ENCODE results near the gene WAPL. TPM values are rescaled to one million over a fixed set of nuclear protein-coding genes. Genes with fewer than 3 reads are reported as not detected.
A peak's percentile ranks its signal among the peaks of the same experiment; 100 is the strongest.

WAPL gene
- total and polyA plus RNA-seq, 2 of the 8 experiments (the other 6 are each of a cell fraction or from before 2014, with no cell fraction given), result 12.8 to 48.1 TPM

GRCh38 chr10:86522510-86522855 is 891 bp upstream of the WAPL start:
- peak overlapping the region in 3 of 4 experiments; percentile 46 to 79 (median 77); a peak in 3 of 7 replicates for H3K9ac ChIP-seq (replicated peaks in 1 of 4; ENCODE audit: extremely low read depth in 1 of 4, low read depth in 3 of 4, low read length in 3 of 4)

More at GRCh38 chr10:86522510-86522855, 891 bp upstream of the WAPL start:
- peak overlapping the region; percentile 83 to 89 for H3K4me2 ChIP-seq (ENCODE audit: insufficient read depth in 1 of 2, low read depth in 2 of 2, low read length in 2 of 2)
- no peak for FAIRE-seq
- H3K23me2 ChIP-seq (ENCODE audit: low read depth, low read length), result peaks cover 3% of the 10 kb centered on the region; the same call in 1 of the 2 replicates
- H4K8ac ChIP-seq (ENCODE audit: extremely low read depth, insufficient read depth, low read length), result no peak overlapping the region
- no peak overlapping the region for H2BK5ac ChIP-seq (ENCODE audit: low read depth, low read length)
- no peak overlapping the region for H3K4ac ChIP-seq (replicated peaks; ENCODE audit: insufficient read length, low read depth, low read length)
- H4K20me1 ChIP-seq (replicated peaks in 1 of 2; ENCODE audit: control insufficient read depth in 1 of 2, insufficient read depth in 2 of 2, low read length in 2 of 2), result peaks cover 8 to 12% of the 10 kb centered on the region in 2 experiments
- no peak for DNase-seq (ENCODE audit: low read depth in 1 of 2, low spot score in 2 of 2)
- CTCF ChIA-PET (ENCODE audit: partially characterized antibody), result interaction anchor here (0.7 to 5.4 kb wide), 8 partner anchors 12 to 188 kb away, joined by 3 to 28 read pairs (median 5); no protein-coding TSS in a partner anchor
- H2BK120ac ChIP-seq (replicated peaks; ENCODE audit: low read depth, low read length), result no peak overlapping the region
- peak overlapping the region; percentile 76 to 91 (median 82) for H3K4me3 ChIP-seq (ENCODE audit: extremely low read depth in 1 of 4, insufficient read depth in 2 of 4, low read depth in 3 of 4, low read length in 4 of 4)
- no peak overlapping the region for H3K23ac ChIP-seq (ENCODE audit: insufficient read length)
- peaks cover 2 to 7% (median 3%) of the 10 kb centered on the region in 4 experiments; a peak in 4 of 8 replicates for H3K36me3 ChIP-seq (ENCODE audit: control insufficient read depth in 2 of 4, insufficient read depth in 4 of 4, low read length in 3 of 4)
- H2BK20ac ChIP-seq (ENCODE audit: low read length), result no peak overlapping the region
- peaks cover 0 to 5% (median 2%) of the 10 kb centered on the region in 4 experiments; a peak in 5 of 7 replicates for H3K4me1 ChIP-seq (replicated peaks in 1 of 4; ENCODE audit: control insufficient read depth in 3 of 4, insufficient read depth in 4 of 4, low read length in 3 of 4)
- H4K5ac ChIP-seq (ENCODE audit: insufficient read length, low read depth, low read length), result no peak overlapping the region
- H3K18ac ChIP-seq (ENCODE audit: extremely low read depth, low read length), result no peak overlapping the region
- no peak overlapping the region for H3K14ac ChIP-seq (ENCODE audit: insufficient read length)
- H3K9me3 ChIP-seq (ENCODE audit: insufficient read depth in 2 of 2, low read depth in 1 of 2, low read length in 1 of 2), result no peaks in the 10 kb centered on the region
- H3K79me2 ChIP-seq (ENCODE audit: control insufficient read depth in 1 of 2, insufficient read depth in 2 of 2, low read length in 2 of 2), result peaks cover 19 to 49% of the 10 kb centered on the region in 2 experiments
- H2AK5ac ChIP-seq (ENCODE audit: low read depth, low read length), result no peak overlapping the region
- 18% methylated on average over 11 of the region's 11 CpGs; no CpG with 5 or more reads in 1 of the 2 experiments for WGBS, 2 experiments (ENCODE audit: extremely low coverage in 1 of 2, insufficient coverage in 1 of 2, insufficient read length in 1 of 2, insufficient replicate concordance in 2 of 2, low coverage in 1 of 2, low lambda C conversion rate in 2 of 2, missing lambda C conversion rate in 1 of 2)
- no peak overlapping the region for H2BK12ac ChIP-seq (ENCODE audit: low read depth, low read length)
- H3K27ac ChIP-seq (ENCODE audit: low read depth, low read length), result no peak overlapping the region
- TF ChIP-seq CBX8 (IDR thresholded peaks at IDR 0.05; ENCODE audit: borderline replicate concordance, low read depth, low read length), result no peak
- TF ChIP-seq FOSL1 (IDR thresholded peaks at IDR 0.05; ENCODE audit: insufficient read depth, low read depth, low read length), result no peak
- no peak for TF ChIP-seq POLR2AphosphoS5 (IDR thresholded peaks at IDR 0.05; ENCODE audit: low read depth, low read length)
- no peaks in the 10 kb centered on the region for H3K27me3 ChIP-seq (replicated peaks in 1 of 4; ENCODE audit: control insufficient read depth in 3 of 4, extremely low read depth in 1 of 4, insufficient read depth in 3 of 4, low read length in 3 of 4)
- H3K56ac ChIP-seq (replicated peaks; ENCODE audit: insufficient read length, low read depth, low read length), result no peak overlapping the region
- no peak overlapping the region for H2AFZ ChIP-seq (ENCODE audit: low read length)
- H2BK15ac ChIP-seq (ENCODE audit: low read length), result no peak overlapping the region
- POLR2A ChIA-PET (ENCODE audit: partially characterized antibody), result interaction anchor here (0.6 to 1.7 kb wide), 6 partner anchors 10 to 1128 kb away, joined by 3 to 11 read pairs (median 3); no protein-coding TSS in a partner anchor
- H3K79me1 ChIP-seq (ENCODE audit: low read depth, low read length), result peaks cover 2% of the 10 kb centered on the region; the same call in 1 of the 2 replicates
- no peak overlapping the region for H4K91ac ChIP-seq (replicated peaks; ENCODE audit: insufficient read length, low read length)

Data from H1 (cell line).